Panc1 (cell line): ENCODE measurements around the gene NTNG1. TPM values are rescaled to one million over a fixed set of nuclear protein-coding genes. Genes with fewer than 3 reads are reported as not detected.

Experiments used
- ATAC-seq: fragments of 200-7000 bp; cut with Tn5 transposase; 2 replicates; pipeline ENCODE4 v1.9.1; 2020; ENCODE audit warnings: mild to moderate bottlenecking, moderate library complexity
- BruUV-seq: library from RNA; stranded (reverse); fragments of 400-500 nt; replicated peaks from 2 replicates; lab custom pipeline; 2021; lab: Mats Ljungman, UMichigan
- CTCF ChIA-PET: fragments of 300-600 bp; sonication (Branson Sonifier 250); formaldehyde crosslinking; loops from one replicate; lab custom pipeline; 2022; ENCODE audit warnings: antibody characterized with exemption; lab: Charles Lee
- POLR2A ChIA-PET: fragments of 300-600 bp; sonication (Branson Sonifier 250); formaldehyde crosslinking; loops from one replicate; lab custom pipeline; 2022; ENCODE audit warnings: antibody characterized with exemption; lab: Charles Lee
- DNase-seq: peaks from one replicate; pipeline ENCODE4 v3.0.0-alpha.2; 2010; ENCODE audit warnings: low read depth, low spot score
- H3K27ac ChIP-seq: 2 replicates; pipeline ENCODE4 v1.5.1; 2011; ENCODE audit warnings: mild to moderate bottlenecking, low read length, inconsistent platforms
- H3K27me3 ChIP-seq: fragments of 200-500 bp; sonication (Bioruptor generic); 2 replicates; pipeline ENCODE4 v1.6.0; 2014; ENCODE audit warnings: low read length, inconsistent platforms; ENCODE audit not compliant: control insufficient read depth, insufficient read depth
- H3K36me3 ChIP-seq: fragments of 200-500 bp; sonication (Bioruptor generic); 2 replicates; pipeline ENCODE4 v1.5.1; 2014; ENCODE audit warnings: inconsistent platforms, mild to moderate bottlenecking, low read length, moderate library complexity; ENCODE audit not compliant: control insufficient read depth, insufficient read depth
- H3K4me1 ChIP-seq: 2 replicates; pipeline ENCODE4 v1.5.1; 2011; ENCODE audit warnings: inconsistent platforms, mild to moderate bottlenecking, low read length, moderate library complexity; ENCODE audit not compliant: control insufficient read depth, insufficient read depth
- H3K4me3 ChIP-seq, 2 experiments: 2 replicates each; pipeline ENCODE4 v1.5.1; 2011 to 2012; ENCODE audit warnings: low read depth in 2 of 2, low read length in 2 of 2, mild to moderate bottlenecking in 2 of 2, inconsistent platforms in 1 of 2, moderate library complexity in 1 of 2
- H3K9me3 ChIP-seq: fragments of 200-500 bp; sonication (Bioruptor generic); 2 replicates; pipeline ENCODE4 v1.5.1; 2014; ENCODE audit warnings: low read depth, mild to moderate bottlenecking, inconsistent platforms, low read length, moderate library complexity; ENCODE audit not compliant: control insufficient read depth, insufficient read depth
- CTCF ChIP-seq: fragments of 450-650 bp; IDR thresholded peaks from 2 replicates; pipeline ENCODE4 v1.5.1; 2017; ENCODE audit warnings: mild to moderate bottlenecking
- POLR2AphosphoS5 ChIP-seq: IDR thresholded peaks from 2 replicates; pipeline ENCODE4 v1.6.1; 2012; ENCODE audit warnings: mild to moderate bottlenecking, low read depth, low read length, moderate library complexity
- REST ChIP-seq, 2 experiments: IDR thresholded peaks; 2 replicates each; pipeline ENCODE4 v1.6.1; 2011 to 2012; ENCODE audit warnings: low read depth in 2 of 2, control low read depth in 1 of 2, low read length in 1 of 2, mild to moderate bottlenecking in 1 of 2, moderate library complexity in 1 of 2; ENCODE audit not compliant: insufficient read depth in 1 of 2
- SIN3A ChIP-seq: IDR thresholded peaks from 2 replicates; pipeline ENCODE4 v1.6.1; 2012; ENCODE audit warnings: low read depth, mild to moderate bottlenecking, low read length, moderate library complexity, borderline replicate concordance; ENCODE audit not compliant: insufficient read depth
- TCF7L2 ChIP-seq: IDR thresholded peaks from 2 replicates; pipeline ENCODE4 v1.6.1; 2011; ENCODE audit warnings: mild to moderate bottlenecking, low read depth, low read length, inconsistent platforms
- in situ Hi-C: cut with HindIII; loops from 2 replicates; pipeline ENCODE4 v1.10.0; 2016; ENCODE audit warnings: low sequenced_read_pairs, low pct_unique_long_range_greater_than_20kb
- intact Hi-C: fragments of 100-400 bp; cut with micrococcal nuclease; formaldehyde crosslinking; loops from one replicate; pipeline ENCODE4 v1.10.0; 2022; ENCODE audit not compliant: unreplicated experiment
- total RNA-seq: library from RNA; stranded (reverse); gene quantifications from one replicate; pipeline ENCODE4 v1.2.1, GENCODE V29; 2021; ENCODE audit not compliant: unreplicated experiment

Gene NTNG1
- total RNA-seq, 1 experiment from 2014 or later: 0.13 TPM

- CTCF ChIA-PET: no interaction called here
- no TSS peak for BruUV-seq
- ATAC-seq (no peak), DNase-seq (no peak)
- H3K27ac ChIP-seq: no peak overlapping the region
- H3K36me3 ChIP-seq: no peaks in the 10 kb centered on the region
- H3K27me3 ChIP-seq: no peaks in the 10 kb centered on the region
- POLR2A ChIA-PET: no interaction called here
- in situ Hi-C loops (no loop called here), intact Hi-C loops (no loop called here)
- H3K4me3 ChIP-seq: no peak overlapping the region
- no peak for TF ChIP-seq REST (IDR thresholded peaks at IDR 0.05; ENCODE audit: insufficient read depth in 1 of 2, low read depth in 2 of 2, low read length in 1 of 2)
- TF ChIP-seq POLR2AphosphoS5: no peak
- no peak for TF ChIP-seq SIN3A
- TF ChIP-seq CTCF: no peak
- TF ChIP-seq TCF7L2: no peak
- no peaks in the 10 kb centered on the region for H3K4me1 ChIP-seq
- H3K9me3 ChIP-seq: no peaks in the 10 kb centered on the region
These were observed 102.6 kb downstream of the NTNG1 start for GRCh38 chr1:107243461-107243860.

- ChIA-PET POLR2A (no interaction called here), CTCF (no interaction called here)
- Histone ChIP-seq H3K4me3 (no peak overlapping the region), H3K4me1 (no peaks in the 10 kb centered on the region), H3K27me3 (no peaks in the 10 kb centered on the region), H3K36me3 (no peaks in the 10 kb centered on the region), H3K27ac (no peak overlapping the region), H3K9me3 (no peaks in the 10 kb centered on the region)
- in situ Hi-C loops: no loop called here
- BruUV-seq: no TSS peak
- ATAC-seq (no peak), DNase-seq (no peak)
- TF ChIP-seq REST (IDR thresholded peaks at IDR 0.05; ENCODE audit: insufficient read depth in 1 of 2, low read depth in 2 of 2, low read length in 1 of 2) (no peak), CTCF (no peak), SIN3A (no peak), TCF7L2 (no peak), POLR2AphosphoS5 (no peak)
- intact Hi-C loops: no loop called here
These were observed 104.1 kb downstream of the NTNG1 start for GRCh38 chr1:107244709-107245500.
